HK-2 (cell line): ENCODE data around the gene RALA.
"Not testable (repeated sequence)": the region's sequence is repeated elsewhere in the genome, so short reads cannot be mapped to it uniquely, and the experiment has no call there.

Experiments used
- DNase-seq: peaks from one replicate; pipeline ENCODE4 v3.0.0-alpha.2; 2018; ENCODE audit not compliant: unreplicated experiment

The RALA gene

GRCh38 chr7:39645482-39646407, 22.4 kb downstream of the RALA start:
- no peak for DNase-seq

GRCh38 chr7:39647816-39648215, 24.4 kb downstream of the RALA start:
- DNase-seq, result no peak

GRCh38 chr7:39650676-39651075, 27.3 kb downstream of the RALA start:
- no peak for DNase-seq

- no peak for DNase-seq
Measured at GRCh38 chr7:39651265-39651664, 27.9 kb downstream of the RALA start.

- DNase-seq, result no peak
Measured at GRCh38 chr7:39656415-39656814, 33.0 kb downstream of the RALA start.

GRCh38 chr7:39659356-39660013, 36.1 kb downstream of the RALA start:
- no peak for DNase-seq

- no peak for DNase-seq
Measured at GRCh38 chr7:39661960-39662359, 38.6 kb downstream of the RALA start.

GRCh38 chr7:39663263-39663662, 39.9 kb downstream of the RALA start:
- DNase-seq, result no peak

GRCh38 chr7:39664057-39664456, 40.7 kb downstream of the RALA start:
- no peak for DNase-seq

GRCh38 chr7:39664585-39664984, 41.2 kb downstream of the RALA start:
- DNase-seq, result no peak

GRCh38 chr7:39666562-39666961, 43.2 kb downstream of the RALA start:
- no peak for DNase-seq

- DNase-seq, result no peak
Measured at GRCh38 chr7:39667341-39667923, 44.1 kb downstream of the RALA start.

GRCh38 chr7:39668280-39668679, 44.9 kb downstream of the RALA start:
- DNase-seq, result not testable (repeated sequence)

GRCh38 chr7:39670052-39670451, 46.7 kb downstream of the RALA start:
- DNase-seq, result no peak

GRCh38 chr7:39670934-39671333, 47.6 kb downstream of the RALA start:
- no peak for DNase-seq

- no peak for DNase-seq
Measured at GRCh38 chr7:39672176-39672575, 48.8 kb downstream of the RALA start.

- DNase-seq, result no peak
Measured at GRCh38 chr7:39673868-39674267, 50.5 kb downstream of the RALA start.

- no peak for DNase-seq
Measured at GRCh38 chr7:39674406-39674805, 51.0 kb downstream of the RALA start.

- DNase-seq, result no peak
Measured at GRCh38 chr7:39676346-39676745, 53.0 kb downstream of the RALA start.

GRCh38 chr7:39678930-39679709, 55.7 kb downstream of the RALA start:
- no peak for DNase-seq

- DNase-seq, result not testable (repeated sequence)
Measured at GRCh38 chr7:39679874-39680273, 56.5 kb downstream of the RALA start.

- DNase-seq, result no peak
Measured at GRCh38 chr7:39681887-39682441, 58.6 kb downstream of the RALA start.
